GM10266 (cell line): ENCODE data around the gene CELF2.

Experiments used
- DNase-seq: peaks from one replicate; pipeline ENCODE4 v3.0.0; 2012; ENCODE audit errors: extremely low spot score
- CTCF ChIP-seq: IDR thresholded peaks from 2 replicates; pipeline ENCODE4 v1.5.1; 2012; ENCODE audit warnings: mild to moderate bottlenecking, low read depth; ENCODE audit not compliant: control insufficient read depth, insufficient read depth; ENCODE audit errors: missing control alignments

CELF2 gene

GRCh38 chr10:11168423-11169090 lies 150.9 kb downstream of the CELF2 start:
- TF ChIP-seq CTCF: no peak

GRCh38 chr10:11169976-11170375 lies 152.3 kb downstream of the CELF2 start:
- DNase-seq: no peak
- TF ChIP-seq CTCF: no peak

More at GRCh38 chr10:11168423-11169090, 150.9 kb downstream of the CELF2 start:
- no peak for DNase-seq

GRCh38 chr10:11170574-11170973 lies 152.9 kb downstream of the CELF2 start:
- TF ChIP-seq CTCF: no peak
- no peak for DNase-seq

- DNase-seq: peak; percentile 51
Observed at GRCh38 chr10:11170993-11171851, 153.6 kb downstream of the CELF2 start.

DNA sequence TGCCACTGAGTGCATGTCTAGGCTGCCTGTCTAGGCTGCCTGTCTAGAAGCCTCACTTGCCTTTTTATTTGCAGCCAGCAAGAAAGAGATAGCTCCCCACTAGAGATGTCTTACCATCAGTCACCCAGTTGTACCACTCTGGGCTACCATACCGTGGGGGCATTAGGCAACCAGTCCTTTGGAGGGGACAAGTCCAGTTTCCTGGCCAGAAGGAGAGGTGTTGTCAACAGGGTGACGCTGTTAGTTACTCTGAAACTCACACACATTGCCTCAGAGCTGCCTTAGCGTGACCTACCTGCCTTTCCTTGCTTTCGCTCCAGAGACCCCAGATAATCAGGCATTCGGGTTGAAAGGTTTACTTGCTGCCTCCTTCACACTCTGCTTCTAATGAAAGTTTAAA lies 155.4 kb downstream of the CELF2 start:
- TF ChIP-seq CTCF: no peak
- no peak for DNase-seq

More at GRCh38 chr10:11170993-11171851, 153.6 kb downstream of the CELF2 start:
- no peak for TF ChIP-seq CTCF

DNA sequence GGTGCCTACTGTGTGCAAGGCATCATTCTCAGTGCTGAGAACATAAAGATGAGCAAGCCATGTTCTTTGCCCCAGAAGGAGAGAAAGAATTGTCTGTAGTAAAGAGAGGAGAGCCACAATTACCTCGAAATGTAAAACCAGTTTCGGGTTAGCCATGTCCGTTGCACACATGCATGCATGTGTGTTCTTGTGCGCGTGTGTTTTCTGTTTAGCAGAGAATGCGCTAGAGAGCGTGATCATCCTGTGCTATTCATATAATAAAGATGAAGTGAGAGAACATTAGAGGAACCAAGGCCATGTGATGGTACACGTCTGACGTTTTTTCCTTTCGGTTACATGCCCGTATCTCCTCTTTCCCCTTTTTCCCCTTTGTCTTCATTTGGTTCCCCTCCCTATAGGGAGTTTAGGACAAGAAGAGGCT lies 158.2 kb downstream of the CELF2 start:
- DNase-seq: peak; percentile 47
- TF ChIP-seq CTCF: peak; percentile 33

DNA sequence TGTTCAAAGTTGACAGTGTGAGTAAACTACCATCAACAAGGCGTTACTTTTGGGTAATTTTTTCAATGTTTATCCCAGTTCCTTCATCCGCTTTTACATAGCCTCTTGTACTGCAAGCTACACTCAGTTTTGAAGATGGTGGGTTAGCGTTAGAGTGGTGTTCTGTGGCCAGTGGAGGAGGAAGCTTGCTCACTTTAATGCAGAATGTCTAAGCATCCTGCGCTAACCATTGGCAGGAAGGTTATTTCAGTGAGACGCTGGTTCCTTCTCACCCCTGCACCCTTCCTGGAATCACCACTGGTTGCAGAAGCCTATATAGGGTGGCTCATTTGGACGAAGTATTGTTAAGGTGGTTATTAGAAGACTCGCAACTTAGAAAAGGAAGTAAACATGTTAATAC lies 159.1 kb downstream of the CELF2 start:
- no peak for DNase-seq

More for the DNA sequence above, 159.1 kb downstream of the CELF2 start:
- TF ChIP-seq CTCF: no peak
